GM21576 (cell line): ENCODE measurements around the gene HINT2.

Experiments used
- ATAC-seq: cut with Tn5 transposase; IDR thresholded peaks from one replicate; pipeline ENCODE4 v1.9.1; 2021; ENCODE audit warnings: mild to moderate bottlenecking, moderate library complexity; ENCODE audit not compliant: unreplicated experiment

Gene HINT2

DNA sequence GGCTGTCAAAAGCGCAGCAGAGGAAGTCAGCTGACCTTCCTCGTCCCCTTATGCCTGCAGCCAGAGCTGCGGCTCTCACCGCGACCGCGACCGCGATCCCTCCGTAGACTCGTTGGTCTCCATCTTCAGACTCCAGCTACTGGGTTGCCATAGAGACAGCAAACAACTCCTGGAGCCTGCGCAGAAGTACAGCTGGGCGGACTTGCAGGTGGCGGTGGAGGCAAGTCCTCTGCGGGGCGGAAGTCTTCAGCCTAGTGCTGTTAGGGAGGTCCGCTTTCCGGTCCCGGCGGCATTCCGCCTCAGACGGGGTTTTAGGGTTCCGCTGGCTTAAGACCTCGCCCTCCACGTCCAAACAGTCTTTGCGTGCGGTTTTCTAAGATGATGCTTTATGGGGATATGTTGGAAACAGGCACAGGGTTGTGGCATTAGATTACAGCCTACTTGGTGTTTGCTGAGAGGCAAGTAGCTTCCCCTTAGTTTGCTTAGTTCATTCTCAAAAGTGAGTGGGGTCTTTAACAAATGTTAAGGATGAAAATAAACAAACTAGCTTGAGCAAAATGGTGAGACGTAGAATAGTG, 2.7 kb downstream of the HINT2 start, which contains the start of gene SPAG8:
Gene SPAG8 (minus strand): TSS at position 238 of the 578 bp plus-strand sequence. CDS start 115 bp downstream, at position 123.
- peak; percentile 56 for ATAC-seq

DNA sequence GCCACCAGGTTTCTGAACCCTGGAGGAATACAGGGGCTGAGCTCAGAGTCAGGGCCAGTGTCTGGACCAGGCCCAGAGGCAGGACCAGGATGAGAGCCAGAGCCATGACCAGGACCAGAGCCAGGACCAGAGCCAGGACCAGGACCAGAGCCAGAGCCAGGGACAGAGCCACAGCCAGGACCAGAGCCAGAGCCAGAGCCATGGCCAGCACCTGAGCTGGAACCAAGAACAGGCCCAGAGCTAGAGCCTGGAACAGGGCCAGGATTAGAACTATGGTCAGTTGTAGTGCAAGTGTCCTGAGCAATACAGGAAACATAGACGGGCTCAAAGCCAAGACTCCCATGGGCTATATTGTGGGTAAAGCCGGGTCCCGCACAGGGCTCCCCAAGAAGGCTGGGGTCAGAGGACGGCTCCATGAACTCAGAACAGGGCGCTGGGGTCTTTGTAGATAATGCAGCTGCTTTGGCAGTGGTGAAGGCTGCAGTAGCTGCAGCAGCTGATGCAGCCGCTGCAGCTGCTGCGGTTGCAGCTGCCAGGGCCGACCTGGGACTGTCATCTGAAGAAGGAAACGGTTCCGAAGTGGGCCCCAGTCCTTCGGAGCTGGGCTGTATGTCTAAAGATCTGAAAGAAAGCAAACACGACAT, 3.3 kb downstream of the HINT2 start:
- no peak for ATAC-seq

DNA sequence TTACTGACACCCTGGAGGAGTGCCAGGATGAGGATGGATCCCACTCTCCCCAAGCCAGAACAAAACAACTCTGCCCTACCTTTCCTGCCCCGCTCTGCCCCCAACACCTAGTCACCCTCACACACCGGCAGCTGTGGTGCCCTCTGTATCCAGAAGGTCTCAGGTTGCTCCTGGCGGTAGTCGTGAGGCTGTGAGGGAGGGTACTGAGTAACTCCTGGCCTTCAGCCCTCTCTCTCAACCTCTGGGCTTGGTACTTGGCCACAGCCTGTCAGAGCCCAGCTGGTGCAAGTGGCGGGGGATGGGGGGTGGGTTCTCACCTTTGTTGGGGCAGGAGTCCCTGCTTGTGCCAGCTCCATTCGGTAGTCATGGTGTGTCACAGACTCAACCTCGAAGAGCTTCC, 4.7 kb downstream of the HINT2 start:
- no peak for ATAC-seq

- no peak for ATAC-seq
Observed at GRCh38 chr9:35808433-35808832, 6.4 kb downstream of the HINT2 start.

GRCh38 chr9:35806101-35806500, 8.7 kb downstream of the HINT2 start:
- ATAC-seq, result no peak

GRCh38 chr9:35801328-35802128, 13.3 kb downstream of the HINT2 start:
- no peak for ATAC-seq

GRCh38 chr9:35800530-35800929, 14.3 kb downstream of the HINT2 start:
- no peak for ATAC-seq

GRCh38 chr9:35798658-35799374, 16.0 kb downstream of the HINT2 start:
- peak; percentile 55 for ATAC-seq

DNA sequence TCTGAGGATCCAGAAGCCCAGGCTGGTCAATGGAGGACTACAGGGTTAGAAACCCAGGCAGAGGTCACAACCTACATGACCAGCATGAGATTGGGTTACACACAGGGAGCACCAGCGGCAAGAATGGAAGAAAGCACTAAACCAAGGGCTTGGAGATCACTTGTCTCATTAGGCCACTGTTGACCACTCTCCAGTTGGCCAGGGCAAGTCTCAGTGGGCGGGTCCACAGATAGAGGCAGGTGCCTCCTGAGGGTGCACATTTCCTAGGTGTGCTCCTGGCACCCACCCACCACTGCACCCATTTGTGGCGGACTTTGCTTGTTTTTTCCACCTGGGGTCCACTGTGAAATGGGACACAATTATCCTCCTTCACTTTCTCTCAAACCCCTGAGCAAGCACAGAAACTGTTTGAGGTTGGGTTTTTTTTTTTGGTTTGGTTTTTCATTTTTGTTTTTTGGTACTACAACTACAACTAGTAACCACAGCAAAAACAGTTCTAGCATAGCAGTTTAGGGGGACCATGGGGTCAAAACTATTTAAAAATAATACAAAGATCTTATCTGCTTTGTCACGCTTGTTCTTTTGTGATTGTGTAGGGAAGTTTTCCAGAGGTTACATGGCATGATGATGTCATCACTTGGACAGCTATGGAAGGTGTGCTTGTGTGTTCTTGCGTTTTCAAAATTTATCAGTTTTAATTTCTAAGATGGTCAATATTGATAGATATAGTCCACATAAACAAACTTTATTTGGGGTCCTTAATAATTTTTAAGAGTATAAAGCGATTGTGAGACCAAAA, 17.3 kb downstream of the HINT2 start:
- no peak for ATAC-seq

- no peak for ATAC-seq
Observed at GRCh38 chr9:35795695-35796094, 19.1 kb downstream of the HINT2 start.

GRCh38 chr9:35793461-35793860, 21.4 kb downstream of the HINT2 start:
- no peak for ATAC-seq

GRCh38 chr9:35792826-35793225, 22.0 kb downstream of the HINT2 start:
- ATAC-seq, result no peak

DNA sequence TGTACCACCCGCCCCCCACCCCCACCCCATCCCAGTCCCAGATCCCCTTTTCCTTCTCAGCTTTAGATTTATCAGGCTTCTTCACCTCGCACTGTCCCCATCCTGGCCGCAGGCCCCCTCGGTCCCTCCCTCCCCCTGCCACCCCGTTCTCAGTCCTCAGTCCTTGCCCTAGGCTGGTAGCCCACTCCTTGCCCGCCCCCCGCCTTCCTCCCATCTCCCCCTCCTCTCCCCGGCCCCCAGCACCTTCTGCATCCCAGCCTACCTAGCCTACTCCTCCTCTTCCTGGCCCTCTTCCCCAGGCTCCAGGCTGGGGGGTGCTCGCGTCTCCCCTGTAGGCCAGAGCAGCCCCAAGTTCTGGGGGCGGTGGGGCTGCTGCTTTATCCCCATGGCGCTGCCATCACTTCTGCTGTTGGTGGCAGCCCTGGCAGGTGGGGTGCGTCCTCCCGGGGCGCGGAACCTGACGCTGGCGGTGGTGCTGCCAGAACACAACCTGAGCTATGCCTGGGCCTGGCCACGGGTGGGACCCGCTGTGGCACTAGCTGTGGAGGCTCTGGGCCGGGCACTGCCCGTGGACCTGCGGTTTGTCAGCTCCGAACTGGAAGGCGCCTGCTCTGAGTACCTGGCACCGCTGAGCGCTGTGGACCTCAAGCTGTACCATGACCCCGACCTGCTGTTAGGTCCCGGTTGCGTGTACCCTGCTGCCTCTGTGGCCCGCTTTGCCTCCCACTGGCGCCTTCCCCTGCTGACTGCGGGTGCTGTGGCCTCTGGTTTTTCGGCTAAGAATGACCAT, 22.6 kb downstream of the HINT2 start:
- ATAC-seq, result no peak

- no peak for ATAC-seq
Observed at GRCh38 chr9:35791297-35791921, 23.4 kb downstream of the HINT2 start, which contains the start of gene NPR2. TSS of gene NPR2 (plus strand) at chr9:35791591. CDS start at chr9:35792409, 818 bp downstream.

DNA sequence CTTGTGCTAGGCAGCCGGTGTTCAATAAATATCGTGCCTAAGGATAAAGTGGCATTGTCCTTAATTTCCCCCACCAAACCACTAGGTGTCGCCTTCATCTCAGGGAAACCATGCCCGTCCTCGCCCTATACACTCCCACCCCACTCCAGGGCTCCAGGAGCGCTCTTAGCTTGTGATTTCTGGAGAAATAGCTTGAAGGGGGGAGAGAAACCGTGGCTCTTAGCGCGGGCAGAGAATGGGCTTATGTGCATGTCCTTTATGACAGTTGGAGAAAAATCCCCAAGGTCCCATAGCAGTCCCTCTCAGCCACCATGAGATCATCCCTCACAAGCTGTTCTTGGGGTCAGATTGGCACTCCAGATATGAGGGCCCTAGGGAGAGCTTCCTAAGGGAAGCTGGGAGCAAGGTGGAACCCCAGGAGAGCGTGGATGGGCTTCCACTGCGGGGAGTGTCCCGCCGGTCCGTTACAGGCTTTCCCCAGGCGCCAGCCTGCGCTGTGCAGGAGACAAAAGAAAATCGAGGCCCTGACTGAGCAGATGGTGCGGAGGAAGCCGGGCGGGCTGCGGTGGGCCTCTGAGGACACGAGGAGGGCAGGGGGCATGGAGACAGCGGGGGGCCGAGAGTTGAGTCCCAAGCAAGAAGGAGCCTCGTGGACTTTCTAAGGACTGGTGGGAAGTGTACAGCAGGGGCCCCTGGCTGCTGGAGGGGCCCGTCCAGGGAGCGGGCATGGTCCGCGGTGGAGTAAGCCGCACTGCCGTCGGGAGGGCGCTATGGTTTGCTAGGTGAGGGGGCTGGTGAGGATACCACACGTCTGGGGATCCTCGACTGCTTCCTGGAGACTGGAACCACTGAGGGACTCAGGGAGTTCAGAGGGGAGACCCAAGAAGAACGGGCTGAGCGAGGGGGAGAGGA, 24.2 kb downstream of the HINT2 start:
- ATAC-seq, result peak; percentile 69

DNA sequence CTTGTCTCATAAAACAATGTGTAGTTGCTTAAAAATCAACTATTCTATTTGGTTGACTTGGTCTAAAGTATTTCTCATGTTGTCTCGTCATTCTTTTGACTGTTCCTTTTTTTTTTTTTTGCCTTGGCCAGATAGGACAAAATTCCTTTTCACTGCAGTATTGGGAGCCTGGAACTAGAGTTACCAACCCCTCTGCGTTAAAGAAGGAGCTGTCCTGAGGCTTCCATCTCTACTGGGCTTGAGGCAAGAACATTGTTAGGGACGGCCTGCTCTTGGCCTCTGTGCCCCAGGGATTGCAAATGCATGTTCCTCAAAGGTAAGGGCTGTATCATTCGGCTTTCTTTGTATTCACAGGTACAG, 24.8 kb downstream of the HINT2 start:
- ATAC-seq, result no peak

DNA sequence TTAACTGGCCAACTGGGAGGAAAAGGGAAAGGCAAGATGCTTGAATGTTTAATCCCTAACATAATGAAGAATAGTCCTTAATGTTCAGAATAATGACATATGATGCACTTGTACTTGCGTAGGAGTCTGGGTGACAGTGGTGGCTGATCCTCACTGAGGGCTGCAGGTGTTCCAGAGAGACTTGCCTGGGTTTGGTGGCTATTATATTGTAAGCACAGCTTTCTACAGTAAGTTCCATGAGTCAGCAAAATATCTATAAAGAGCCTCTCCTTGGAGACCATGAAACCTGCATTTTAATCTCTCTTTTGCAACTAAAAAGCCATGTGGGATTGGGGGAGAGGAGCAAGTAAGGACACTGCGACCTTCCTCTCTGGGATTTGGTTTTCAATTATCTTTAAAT, 25.3 kb downstream of the HINT2 start:
- ATAC-seq, result no peak

DNA sequence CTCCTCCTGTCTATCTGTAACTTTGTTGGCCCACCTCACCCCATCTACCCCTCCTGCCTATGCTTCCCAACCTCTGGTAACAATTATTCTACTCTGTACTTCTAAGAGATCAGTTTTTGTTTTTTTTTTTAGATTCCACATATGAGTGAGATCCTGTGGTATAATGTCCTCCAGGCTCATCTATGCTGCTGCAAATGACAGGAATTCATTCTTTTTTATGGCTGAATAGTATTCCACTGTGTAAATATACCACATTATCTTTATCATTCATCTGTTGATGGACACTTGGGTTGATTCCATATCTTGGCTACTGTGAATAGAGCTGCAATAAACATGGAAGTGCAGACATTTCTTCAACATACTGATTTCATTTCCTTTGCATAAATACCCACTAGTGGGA, 31.4 kb downstream of the HINT2 start:
- no peak for ATAC-seq
